ENCODE data around the gene LOX. TPM values are rescaled to one million over a fixed set of nuclear protein-coding genes. Genes with fewer than 3 reads are reported as not detected.

The LOX gene
- total and polyA plus RNA-seq, 7 donors = 1.8 to 21.6 (median 7.6) TPM; not detected in 1

GRCh38 chr5:122118356-122118948 lies 40.4 kb upstream of the LOX start:
- no peak for DNase-seq
- intact Hi-C loops (cut with DNase I) = no loop called here
- no peaks in the 10 kb centered on the region for H3K9me3 ChIP-seq
- no peak overlapping the region for H3K27ac ChIP-seq
- WGBS, 2 donors = 92 to 94% methylated on average over 1 of the region's 1 CpG
- H3K4me3 ChIP-seq = no peak overlapping the region
- peaks cover 0 to 3% (median 0%) of the 10 kb centered on the region in 4 donors for H3K4me1 ChIP-seq
- H3K36me3 ChIP-seq = no peaks in the 10 kb centered on the region
- TF ChIP-seq POLR2A (IDR thresholded peaks at IDR 0.05) (no peak), POLR2AphosphoS5 (IDR thresholded peaks at IDR 0.05) (no peak), EP300 (IDR thresholded peaks at IDR 0.05) (no peak), CTCF (IDR thresholded peaks at IDR 0.05) (no peak)
- no peaks in the 10 kb centered on the region for H3K27me3 ChIP-seq

GRCh38 chr5:122114501-122114900 lies 36.4 kb upstream of the LOX start:
- WGBS, 2 donors = 41 to 73% methylated on average over 2 of the region's 2 CpGs
- DNase-seq = no peak
- H3K4me1 ChIP-seq = no peaks in the 10 kb centered on the region
- no peaks in the 10 kb centered on the region for H3K27me3 ChIP-seq
- no peak overlapping the region for H3K4me3 ChIP-seq
- no peaks in the 10 kb centered on the region for H3K36me3 ChIP-seq
- intact Hi-C loops (cut with DNase I) = no loop called here
- no peak overlapping the region for H3K27ac ChIP-seq
- TF ChIP-seq POLR2AphosphoS5 (IDR thresholded peaks at IDR 0.05) = no peak
- no peak for TF ChIP-seq POLR2A (IDR thresholded peaks at IDR 0.05)
- no peak for TF ChIP-seq CTCF (IDR thresholded peaks at IDR 0.05)
- TF ChIP-seq EP300 (IDR thresholded peaks at IDR 0.05) = no peak
- H3K9me3 ChIP-seq = no peaks in the 10 kb centered on the region

GRCh38 chr5:122112733-122113558 lies 34.9 kb upstream of the LOX start:
- Histone ChIP-seq H3K27me3 (no peaks in the 10 kb centered on the region), H3K4me1 (no peaks in the 10 kb centered on the region), H3K27ac (no peak overlapping the region), H3K9me3 (no peaks in the 10 kb centered on the region), H3K36me3 (no peaks in the 10 kb centered on the region), H3K4me3 (no peak overlapping the region)
- no peak for TF ChIP-seq EP300 (IDR thresholded peaks at IDR 0.05)
- TF ChIP-seq POLR2AphosphoS5 (IDR thresholded peaks at IDR 0.05) = no peak
- TF ChIP-seq POLR2A (IDR thresholded peaks at IDR 0.05) = no peak
- TF ChIP-seq CTCF (IDR thresholded peaks at IDR 0.05) = no peak
- DNase-seq = no peak
- WGBS, 2 donors = 75 to 85% methylated on average over 6 of the region's 6 CpGs
- intact Hi-C loops (cut with DNase I) = no loop called here

GRCh38 chr5:122112063-122112462 lies 34.0 kb upstream of the LOX start:
- intact Hi-C loops (cut with DNase I) = no loop called here
- Histone ChIP-seq H3K4me3 (no peak overlapping the region), H3K27me3 (no peaks in the 10 kb centered on the region), H3K36me3 (no peaks in the 10 kb centered on the region), H3K4me1 (no peaks in the 10 kb centered on the region), H3K9me3 (no peaks in the 10 kb centered on the region), H3K27ac (no peak overlapping the region)
- no peak for TF ChIP-seq POLR2A (IDR thresholded peaks at IDR 0.05)
- no peak for TF ChIP-seq CTCF (IDR thresholded peaks at IDR 0.05)
- TF ChIP-seq POLR2AphosphoS5 (IDR thresholded peaks at IDR 0.05) = no peak
- TF ChIP-seq EP300 (IDR thresholded peaks at IDR 0.05) = no peak
- WGBS, 2 donors = 21 to 48% methylated on average over 3 of the region's 3 CpGs
- DNase-seq = no peak
